PC-9 (cell line): ENCODE results near the gene CFAP74. TPM values are rescaled to one million over a fixed set of nuclear protein-coding genes. Genes with fewer than 3 reads are reported as not detected.

Experiments
- BruUV-seq: library from RNA; stranded (reverse); fragments of 400-500 nt; replicated peaks from 2 replicates; lab custom pipeline; 2021; lab: Mats Ljungman, UMichigan
- CTCF ChIA-PET: fragments of 300-600 bp; sonication (Branson Sonifier 250); formaldehyde crosslinking; loops from one replicate; lab custom pipeline; 2022; ENCODE audit warnings: antibody characterized with exemption; lab: Charles Lee
- POLR2A ChIA-PET: fragments of 300-600 bp; sonication (Branson Sonifier 250); formaldehyde crosslinking; loops from one replicate; lab custom pipeline; 2022; ENCODE audit warnings: antibody characterized with exemption; ENCODE audit not compliant: unreplicated experiment; lab: Charles Lee
- DNase-seq, 2 experiments: peaks; one replicate each; pipeline versions ENCODE4 v3.0.0 to v3.0.0-alpha.2; 2015 to 2022; ENCODE audit warnings: mixed read lengths in 1 of 2
- H2AFZ ChIP-seq: fragments of 200-600 bp; sonication (generic); 2 replicates; pipeline ENCODE4 v1.8.1; 2017; ENCODE audit warnings: antibody characterized with exemption
- H3F3A ChIP-seq: fragments of 200-600 bp; sonication (generic); 2 replicates; pipeline ENCODE4 v1.8.1; 2017; ENCODE audit warnings: antibody characterized with exemption, mild to moderate bottlenecking, low read depth; ENCODE audit not compliant: insufficient read depth
- H3K27ac ChIP-seq: fragments of 200-600 bp; sonication (generic); 2 replicates; pipeline ENCODE4 v1.6.1; 2016; ENCODE audit warnings: mixed run types
- H3K27me3 ChIP-seq: fragments of 200-600 bp; sonication (generic); 2 replicates; pipeline ENCODE4 v1.6.1; 2016; ENCODE audit warnings: low read depth, mixed run types; ENCODE audit not compliant: insufficient read depth
- H3K36me3 ChIP-seq: fragments of 200-600 bp; sonication (generic); 2 replicates; pipeline ENCODE4 v1.6.1; 2016; ENCODE audit warnings: low read depth, mixed run types
- H3K4me1 ChIP-seq: fragments of 200-600 bp; sonication (generic); replicated peaks from 2 replicates; pipeline ENCODE4 v1.6.1; 2016; ENCODE audit warnings: mixed run types; ENCODE audit not compliant: insufficient read depth
- H3K4me2 ChIP-seq: fragments of 200-600 bp; sonication (generic); 2 replicates; pipeline ENCODE4 v1.6.1; 2017; ENCODE audit warnings: mixed run types
- H3K4me3 ChIP-seq: fragments of 200-600 bp; sonication (generic); 2 replicates; pipeline ENCODE4 v1.6.1; 2016; ENCODE audit warnings: mixed run types
- H3K79me2 ChIP-seq: fragments of 200-600 bp; sonication (generic); 2 replicates; pipeline ENCODE4 v1.6.1; 2017; ENCODE audit warnings: low read depth, mixed run types
- H3K9me2 ChIP-seq: fragments of 200-600 bp; sonication (generic); 2 replicates; pipeline ENCODE4 v1.8.1; 2017; ENCODE audit warnings: mild to moderate bottlenecking; ENCODE audit not compliant: insufficient read depth
- H3K9me3 ChIP-seq: fragments of 200-600 bp; sonication (generic); 2 replicates; pipeline ENCODE4 v1.8.1; 2016; ENCODE audit warnings: low read depth; ENCODE audit not compliant: insufficient read depth
- H4K20me1 ChIP-seq: fragments of 200-600 bp; sonication (generic); 2 replicates; pipeline ENCODE4 v1.8.1; 2017; ENCODE audit not compliant: insufficient read depth
- EZH2 ChIP-seq: fragments of 200-600 bp; sonication (generic); IDR thresholded peaks from 2 replicates; pipeline ENCODE4 v1.8.0; 2017; ENCODE audit warnings: antibody characterized with exemption, low read depth
- intact Hi-C: fragments of 100-400 bp; cut with micrococcal nuclease; formaldehyde crosslinking; loops from one replicate; pipeline ENCODE4 v1.10.0; 2022; ENCODE audit not compliant: unreplicated experiment
- total RNA-seq: library from RNA; stranded (reverse); gene quantifications from 2 replicates; pipeline ENCODE4 v1.2.3, GENCODE V29; 2021
- TF ChIP-seq, protein P1 (sequence below): fragments of 200-600 bp; sonication (generic); conservative IDR thresholded peaks from 2 replicates; pipeline ENCODE4 v1.6.1; 2017; ENCODE audit warnings: mixed run types, antibody characterized with exemption, mild to moderate bottlenecking, moderate library complexity

The CFAP74 gene
- total RNA-seq, 1 experiment from 2014 or later: 2.8 TPM

DNA sequence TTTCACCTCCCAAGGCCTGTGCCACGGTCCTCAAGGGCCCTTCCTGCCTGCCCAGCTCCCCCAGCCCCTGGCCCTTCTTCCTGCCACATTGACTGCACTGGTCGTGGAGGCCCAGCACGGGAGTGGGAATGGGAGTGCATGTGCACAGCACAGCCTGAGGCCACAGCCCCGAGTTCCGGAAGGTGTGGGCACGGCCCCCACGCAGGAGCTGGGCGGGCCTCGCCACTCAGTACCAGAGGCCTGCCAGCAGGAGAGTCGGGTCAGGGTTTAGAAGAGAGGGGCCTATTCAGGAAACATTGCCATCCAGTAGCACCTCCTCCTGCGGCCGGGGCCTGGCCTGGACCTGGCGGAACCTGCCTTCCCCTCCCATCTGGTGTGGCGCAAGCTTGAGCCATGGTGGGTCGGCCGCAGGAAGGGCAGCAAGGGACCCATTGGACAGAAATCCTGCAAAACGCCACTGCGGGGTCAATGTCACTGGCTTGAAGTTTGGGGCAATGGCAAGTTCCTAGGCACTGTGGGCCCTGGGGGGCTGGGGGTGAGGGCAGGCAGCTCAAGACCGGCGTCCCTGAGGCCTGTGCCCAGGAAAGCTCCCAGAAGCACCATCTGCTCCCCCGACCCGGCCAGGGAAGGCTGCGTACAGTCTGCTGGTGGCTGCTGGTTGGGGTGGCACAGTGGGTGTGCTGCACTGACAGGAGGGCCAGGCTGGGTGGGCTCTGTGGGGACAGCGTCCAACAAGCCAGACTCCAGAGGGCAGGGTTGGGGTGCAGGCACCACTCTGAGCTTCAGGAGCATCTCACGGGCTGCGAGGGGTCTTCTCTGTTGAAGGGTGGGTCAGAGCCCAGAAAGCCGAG, 82.8 kb downstream of the CFAP74 start:
- intact Hi-C loops: no loop called here
- H4K20me1 ChIP-seq: no peaks in the 10 kb centered on the region
- POLR2A ChIA-PET: no interaction called here
- no peaks in the 10 kb centered on the region for H3K9me2 ChIP-seq
- CTCF ChIA-PET: no interaction called here
- H3K36me3 ChIP-seq: no peaks in the 10 kb centered on the region
- no peak overlapping the region for H3K4me3 ChIP-seq
- no peak overlapping the region for H2AFZ ChIP-seq
- no peaks in the 10 kb centered on the region for H3K79me2 ChIP-seq
- H3F3A ChIP-seq: peaks cover 6% of the 10 kb centered on the region; the same call in 1 of the 2 replicates
- no peak for TF ChIP-seq EZH2
- TF ChIP-seq, protein P1, sequence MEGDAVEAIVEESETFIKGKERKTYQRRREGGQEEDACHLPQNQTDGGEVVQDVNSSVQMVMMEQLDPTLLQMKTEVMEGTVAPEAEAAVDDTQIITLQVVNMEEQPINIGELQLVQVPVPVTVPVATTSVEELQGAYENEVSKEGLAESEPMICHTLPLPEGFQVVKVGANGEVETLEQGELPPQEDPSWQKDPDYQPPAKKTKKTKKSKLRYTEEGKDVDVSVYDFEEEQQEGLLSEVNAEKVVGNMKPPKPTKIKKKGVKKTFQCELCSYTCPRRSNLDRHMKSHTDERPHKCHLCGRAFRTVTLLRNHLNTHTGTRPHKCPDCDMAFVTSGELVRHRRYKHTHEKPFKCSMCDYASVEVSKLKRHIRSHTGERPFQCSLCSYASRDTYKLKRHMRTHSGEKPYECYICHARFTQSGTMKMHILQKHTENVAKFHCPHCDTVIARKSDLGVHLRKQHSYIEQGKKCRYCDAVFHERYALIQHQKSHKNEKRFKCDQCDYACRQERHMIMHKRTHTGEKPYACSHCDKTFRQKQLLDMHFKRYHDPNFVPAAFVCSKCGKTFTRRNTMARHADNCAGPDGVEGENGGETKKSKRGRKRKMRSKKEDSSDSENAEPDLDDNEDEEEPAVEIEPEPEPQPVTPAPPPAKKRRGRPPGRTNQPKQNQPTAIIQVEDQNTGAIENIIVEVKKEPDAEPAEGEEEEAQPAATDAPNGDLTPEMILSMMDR: no peak
- BruUV-seq: no TSS peak
- no peaks in the 10 kb centered on the region for H3K9me3 ChIP-seq
- no peak for DNase-seq
- no peak overlapping the region for H3K4me2 ChIP-seq
- H3K4me1 ChIP-seq: peaks cover 9% of the 10 kb centered on the region; the same call in 1 of the 2 replicates
- no peak overlapping the region for H3K27ac ChIP-seq
- 0 out of 2 replicates have a peak, but pooled peaks cover 14% of the 10 kb centered on the region for H3K27me3 ChIP-seq

- H3K9me3 ChIP-seq: no peaks in the 10 kb centered on the region
- peaks cover 9% of the 10 kb centered on the region; the same call in 1 of the 2 replicates for H3K4me1 ChIP-seq
- H3K4me2 ChIP-seq: peak overlapping the region; percentile 89
- H4K20me1 ChIP-seq: no peaks in the 10 kb centered on the region
- H3K27ac ChIP-seq: no peak overlapping the region
- no peak overlapping the region; the same call in 1 of the 2 replicates for H3K4me3 ChIP-seq
- ChIA-PET CTCF (interaction anchor here (0.6 kb wide), 1 partner anchor 954 kb away, joined by 3 read pairs; the partner anchor contains the start of gene PLEKHN1), POLR2A (no interaction called here)
- intact Hi-C loops: no loop called here
- H2AFZ ChIP-seq: no peak overlapping the region
- H3K27me3 ChIP-seq: 0 out of 2 replicates have a peak, but pooled peaks cover 7% of the 10 kb centered on the region
- no peaks in the 10 kb centered on the region for H3K79me2 ChIP-seq
- H3F3A ChIP-seq: peaks cover 6% of the 10 kb centered on the region; the same call in 1 of the 2 replicates
- BruUV-seq: no TSS peak
- no peak for DNase-seq
- no peaks in the 10 kb centered on the region for H3K36me3 ChIP-seq
- no peak for TF ChIP-seq EZH2
- TF ChIP-seq, protein P1: no peak
- H3K9me2 ChIP-seq: no peaks in the 10 kb centered on the region
Measured at GRCh38 chr1:1920057-1920607, 83.5 kb downstream of the CFAP74 start.

DNA sequence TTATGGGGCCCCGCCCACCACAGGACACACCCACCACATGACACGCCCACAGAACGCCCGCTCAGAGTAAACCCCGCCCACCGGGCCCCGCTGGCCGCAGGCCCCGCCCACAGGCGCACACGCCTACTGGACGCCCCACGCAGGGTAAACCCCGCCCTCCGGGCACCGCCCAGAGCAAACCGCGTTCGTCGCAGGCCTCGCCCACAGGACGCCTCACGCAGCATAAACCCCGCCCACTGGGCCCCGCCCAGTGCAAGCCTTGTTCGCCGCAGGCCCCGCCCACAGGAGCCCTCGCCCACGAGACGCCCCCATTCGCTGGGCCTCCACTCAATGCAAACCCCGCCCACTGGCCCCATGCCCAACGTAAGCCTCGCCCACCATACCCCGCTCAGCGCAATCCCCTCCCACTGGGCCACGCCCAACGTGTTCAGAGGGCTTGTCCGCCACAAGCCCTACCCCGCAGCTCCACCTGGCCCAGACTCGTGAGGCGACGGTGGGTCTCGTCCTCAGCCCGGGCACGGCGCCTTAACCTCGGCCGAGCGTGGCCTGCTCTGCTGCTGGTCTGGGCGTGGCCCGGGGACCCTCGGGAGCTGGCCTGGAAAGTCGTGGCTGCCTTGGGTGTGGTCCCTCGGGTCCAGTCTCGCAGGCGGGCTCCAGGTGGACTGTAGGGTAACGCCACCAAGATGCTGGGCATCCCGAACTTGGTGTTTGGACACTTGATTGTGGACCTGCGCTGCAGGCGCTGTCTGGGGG, 84.1 kb downstream of the CFAP74 start:
- no TSS peak for BruUV-seq
- TF ChIP-seq EZH2: no peak
- TF ChIP-seq, protein P1: no peak
- peak overlapping the region; percentile 78; the same call in 1 of the 2 replicates for H3K4me3 ChIP-seq
- peak overlapping the region; percentile 89 for H3K4me2 ChIP-seq
- H3K4me1 ChIP-seq: peaks cover 9% of the 10 kb centered on the region; the same call in 1 of the 2 replicates
- no peak overlapping the region for H3K27ac ChIP-seq
- H3F3A ChIP-seq: peaks cover 6% of the 10 kb centered on the region; the same call in 1 of the 2 replicates
- H4K20me1 ChIP-seq: no peaks in the 10 kb centered on the region
- H3K9me2 ChIP-seq: no peaks in the 10 kb centered on the region
- 0 out of 2 replicates have a peak, but pooled peaks cover 1% of the 10 kb centered on the region for H3K27me3 ChIP-seq
- DNase-seq: peak; percentile 88 to 99
- ChIA-PET CTCF (interaction anchor here (0.5 to 0.6 kb wide), 2 partner anchors 11 to 953 kb away, joined by 3 to 8 read pairs; partner anchors contain the start of gene PLEKHN1), POLR2A (no interaction called here)
- intact Hi-C loops: loop anchor here (2.0 kb wide), 1 partner anchor 215 kb away; no protein-coding TSS in a partner anchor
- H2AFZ ChIP-seq: peak overlapping the region; percentile 86
- no peaks in the 10 kb centered on the region for H3K36me3 ChIP-seq
- no peaks in the 10 kb centered on the region for H3K79me2 ChIP-seq
- H3K9me3 ChIP-seq: no peaks in the 10 kb centered on the region
